Fibroblast of villous mesenchyme (primary cell): Measurements from ENCODE around the gene NDUFS2. TPM values are rescaled to one million over a fixed set of nuclear protein-coding genes. Genes with fewer than 3 reads are reported as not detected.
A peak's percentile ranks its signal among the peaks of the same experiment; 100 is the strongest.

Source experiments
- DNase-seq: peaks from one replicate; pipeline ENCODE4 v3.0.0-alpha.2; 2010; ENCODE audit warnings: low read depth
- H3K4me3 ChIP-seq: 2 replicates; pipeline ENCODE4 v1.5.1; 2011; ENCODE audit warnings: low read depth, mild to moderate bottlenecking, low read length
- CTCF ChIP-seq: IDR thresholded peaks from 2 replicates; pipeline ENCODE4 v1.5.1; 2012; ENCODE audit warnings: low read depth, mild to moderate bottlenecking, low read length; ENCODE audit not compliant: insufficient read depth
- total RNA-seq: library from RNA; depleted of rRNA; stranded (reverse); fragments of >200 nt; gene quantifications from 2 replicates; pipeline ENCODE4 v1.2.3, GENCODE V29; 2012

NDUFS2 gene
- total RNA-seq, 1 donor, result 105 TPM

- DNase-seq, result peak; percentile 94
- no peak for TF ChIP-seq CTCF
- H3K4me3 ChIP-seq, result no peak overlapping the region
These were observed 29.3 kb upstream of the NDUFS2 start for GRCh38 chr1:161172776-161173376.

DNA sequence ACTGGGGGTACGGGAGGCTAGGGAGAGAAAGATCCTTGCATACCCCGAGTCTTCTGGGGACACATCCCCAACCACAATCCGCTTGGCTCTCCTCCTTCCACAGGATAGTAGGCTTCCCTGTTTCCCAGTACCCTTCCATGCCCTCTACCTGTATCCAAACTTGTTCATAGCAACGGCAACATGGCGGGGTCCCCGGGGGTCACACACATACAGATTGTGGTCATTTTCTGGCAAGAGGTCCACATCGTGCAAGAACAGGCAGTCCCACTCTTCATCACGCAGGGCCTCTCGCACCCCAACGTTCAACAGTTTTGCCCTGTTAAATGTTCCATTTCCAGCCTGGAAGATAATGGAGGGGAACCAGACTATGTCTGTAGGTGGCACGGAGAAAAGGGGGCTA, 28.5 kb upstream of the NDUFS2 start:
- H3K4me3 ChIP-seq, result no peak overlapping the region
- no peak for DNase-seq
- TF ChIP-seq CTCF, result no peak

DNA sequence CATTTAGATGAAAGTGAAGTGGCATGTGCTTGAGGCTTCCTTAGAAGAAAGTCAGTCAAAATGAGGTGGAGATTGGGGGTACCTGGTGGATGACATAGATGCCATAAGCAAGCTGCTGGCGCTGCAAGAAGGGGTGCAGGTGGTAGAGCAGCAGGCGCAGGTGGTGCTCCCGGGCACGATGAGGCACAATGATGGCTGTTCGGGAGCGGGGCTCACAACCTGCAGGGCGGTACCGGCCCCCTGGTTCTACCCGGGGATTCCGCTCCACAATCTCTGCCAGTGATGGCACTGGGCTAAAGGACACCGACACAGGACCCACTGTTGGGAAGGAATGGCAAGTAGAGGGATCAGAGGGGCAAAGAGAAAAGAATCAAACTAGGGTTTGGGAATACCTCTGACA, 27.3 kb upstream of the NDUFS2 start:
- no peak for TF ChIP-seq CTCF
- DNase-seq, result no peak

DNA sequence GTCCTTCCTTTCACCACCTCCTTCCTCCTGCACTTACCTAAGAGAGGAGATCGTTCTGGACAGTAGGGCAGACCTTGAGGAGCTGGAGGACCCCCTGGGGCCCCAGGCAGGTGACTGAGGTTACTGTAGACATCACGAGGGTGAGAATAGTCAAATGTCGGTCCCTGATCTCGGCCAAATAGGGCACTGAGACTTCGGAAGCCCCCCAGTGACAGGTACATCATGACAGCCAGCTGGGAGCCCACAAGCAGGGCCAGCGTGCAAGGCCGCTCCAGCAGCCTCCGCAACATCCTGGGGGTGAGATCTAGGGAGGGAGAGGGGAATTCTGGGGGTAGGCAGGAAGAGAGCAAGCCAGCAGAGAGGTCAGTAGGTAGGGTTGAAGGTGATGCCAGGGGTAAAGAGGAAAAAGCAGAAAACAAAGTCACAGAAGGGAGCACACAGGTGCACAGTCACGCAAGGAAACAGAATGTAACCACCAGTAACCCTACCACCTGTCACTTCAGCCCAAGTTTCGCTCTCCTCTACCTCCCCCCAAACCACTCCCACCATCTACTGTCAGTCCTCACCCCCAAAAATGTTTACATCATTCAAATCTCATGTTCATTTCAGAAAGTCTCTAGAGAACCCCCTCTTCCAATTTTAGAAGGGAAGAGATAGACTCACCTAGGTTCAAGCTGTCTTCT, 26.3 kb upstream of the NDUFS2 start:
- no peak for DNase-seq
- peak overlapping the region; percentile 97 for H3K4me3 ChIP-seq
- TF ChIP-seq CTCF, result no peak

More for the DNA sequence above, 27.3 kb upstream of the NDUFS2 start:
- H3K4me3 ChIP-seq, result no peak overlapping the region

DNA sequence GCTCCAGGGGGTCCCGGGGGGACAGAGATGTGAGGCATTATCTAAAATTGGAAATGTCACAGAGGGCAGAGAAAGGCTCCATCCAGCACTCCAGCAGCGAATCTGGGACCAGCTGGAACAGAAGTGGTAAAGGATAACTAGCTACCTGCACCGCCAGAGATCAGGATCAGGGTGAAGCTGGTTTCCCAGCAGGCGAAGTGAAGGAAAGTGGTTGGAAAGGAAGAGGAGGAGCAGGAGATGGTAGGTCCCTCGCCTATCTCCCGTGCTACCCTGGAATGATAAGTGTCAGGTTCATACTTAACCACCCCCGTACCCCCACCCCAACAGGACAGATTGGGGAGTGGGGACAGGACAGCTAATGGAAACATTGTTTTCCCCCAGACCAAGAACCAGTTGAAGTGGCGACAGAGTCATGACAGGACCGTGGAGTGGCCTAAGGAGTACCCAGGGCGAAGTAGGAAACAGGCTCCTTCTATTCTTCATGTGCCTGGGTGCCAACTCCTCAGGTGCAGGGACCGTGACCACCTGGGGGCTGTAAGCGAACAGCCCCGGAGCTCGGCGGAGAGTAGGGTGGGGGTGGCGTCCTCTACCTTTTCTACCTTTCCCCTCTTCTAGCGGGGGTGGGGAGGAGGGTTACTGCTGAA, 25.6 kb upstream of the NDUFS2 start:
- H3K4me3 ChIP-seq, result peak overlapping the region; percentile 97
- DNase-seq, result no peak
- no peak for TF ChIP-seq CTCF

GRCh38 chr1:161177112-161177935, 24.8 kb upstream of the NDUFS2 start, which contains the start of gene B4GALT3:
Gene B4GALT3 (minus strand): TSS chr1:161177507. CDS start chr1:161176060, 1,447 bp downstream.
- TF ChIP-seq CTCF, result no peak
- peak; percentile 78 for DNase-seq
- peak within 1 kb of the TSS; percentile 97 for H3K4me3 ChIP-seq
